ENCODE measurements around the gene LRIG1. TPM values are rescaled to one million over a fixed set of nuclear protein-coding genes. Genes with fewer than 3 reads are reported as not detected.

Gene LRIG1
- total and polyA plus RNA-seq, 9 of the 15 experiments (the other 6 are each of a cell fraction or from before 2014, with no cell fraction given): 0.05 to 0.38 (median 0.13) TPM; not detected in 3

- no peak for TF ChIP-seq ADNP (tag; IDR thresholded peaks at IDR 0.05)
- no peak for TF ChIP-seq GATAD2B (IDR thresholded peaks at IDR 0.05; ENCODE audit: borderline replicate concordance)
- TF ChIP-seq LEF1 (IDR thresholded peaks at IDR 0.05): no peak
- no peak for TF ChIP-seq HSF4 (CRISPR knock-in tag; IDR thresholded peaks at IDR 0.05; ENCODE audit: borderline replicate concordance)
- 0 out of 2 replicates have a peak, but pooled peaks have one; percentile 21 for TF ChIP-seq ZNF41 (CRISPR knock-in tag; conservative IDR thresholded peaks at IDR 0.05)
- TF ChIP-seq, protein P1, sequence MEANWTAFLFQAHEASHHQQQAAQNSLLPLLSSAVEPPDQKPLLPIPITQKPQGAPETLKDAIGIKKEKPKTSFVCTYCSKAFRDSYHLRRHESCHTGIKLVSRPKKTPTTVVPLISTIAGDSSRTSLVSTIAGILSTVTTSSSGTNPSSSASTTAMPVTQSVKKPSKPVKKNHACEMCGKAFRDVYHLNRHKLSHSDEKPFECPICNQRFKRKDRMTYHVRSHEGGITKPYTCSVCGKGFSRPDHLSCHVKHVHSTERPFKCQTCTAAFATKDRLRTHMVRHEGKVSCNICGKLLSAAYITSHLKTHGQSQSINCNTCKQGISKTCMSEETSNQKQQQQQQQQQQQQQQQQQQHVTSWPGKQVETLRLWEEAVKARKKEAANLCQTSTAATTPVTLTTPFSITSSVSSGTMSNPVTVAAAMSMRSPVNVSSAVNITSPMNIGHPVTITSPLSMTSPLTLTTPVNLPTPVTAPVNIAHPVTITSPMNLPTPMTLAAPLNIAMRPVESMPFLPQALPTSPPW (CRISPR knock-in tag; IDR thresholded peaks at IDR 0.05): peak; percentile 42; the same call in 1 of the 2 replicates
- TF ChIP-seq, protein P2, sequence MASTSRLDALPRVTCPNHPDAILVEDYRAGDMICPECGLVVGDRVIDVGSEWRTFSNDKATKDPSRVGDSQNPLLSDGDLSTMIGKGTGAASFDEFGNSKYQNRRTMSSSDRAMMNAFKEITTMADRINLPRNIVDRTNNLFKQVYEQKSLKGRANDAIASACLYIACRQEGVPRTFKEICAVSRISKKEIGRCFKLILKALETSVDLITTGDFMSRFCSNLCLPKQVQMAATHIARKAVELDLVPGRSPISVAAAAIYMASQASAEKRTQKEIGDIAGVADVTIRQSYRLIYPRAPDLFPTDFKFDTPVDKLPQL (IDR thresholded peaks at IDR 0.05; ENCODE audit: extremely low read depth, insufficient read length): no peak
- peak in 1 of 2 experiments; percentile 58; a peak in 1 of 3 replicates for TF ChIP-seq CBX3 (IDR thresholded peaks at IDR 0.05; ENCODE audit: borderline replicate concordance in 1 of 2, low read length in 2 of 2)
- TF ChIP-seq SOX6 (IDR thresholded peaks at IDR 0.05): no peak
- TF ChIP-seq EHMT2 (IDR thresholded peaks at IDR 0.05): peak; percentile 67; the same call in 1 of the 2 replicates
- TF ChIP-seq, protein P3, sequence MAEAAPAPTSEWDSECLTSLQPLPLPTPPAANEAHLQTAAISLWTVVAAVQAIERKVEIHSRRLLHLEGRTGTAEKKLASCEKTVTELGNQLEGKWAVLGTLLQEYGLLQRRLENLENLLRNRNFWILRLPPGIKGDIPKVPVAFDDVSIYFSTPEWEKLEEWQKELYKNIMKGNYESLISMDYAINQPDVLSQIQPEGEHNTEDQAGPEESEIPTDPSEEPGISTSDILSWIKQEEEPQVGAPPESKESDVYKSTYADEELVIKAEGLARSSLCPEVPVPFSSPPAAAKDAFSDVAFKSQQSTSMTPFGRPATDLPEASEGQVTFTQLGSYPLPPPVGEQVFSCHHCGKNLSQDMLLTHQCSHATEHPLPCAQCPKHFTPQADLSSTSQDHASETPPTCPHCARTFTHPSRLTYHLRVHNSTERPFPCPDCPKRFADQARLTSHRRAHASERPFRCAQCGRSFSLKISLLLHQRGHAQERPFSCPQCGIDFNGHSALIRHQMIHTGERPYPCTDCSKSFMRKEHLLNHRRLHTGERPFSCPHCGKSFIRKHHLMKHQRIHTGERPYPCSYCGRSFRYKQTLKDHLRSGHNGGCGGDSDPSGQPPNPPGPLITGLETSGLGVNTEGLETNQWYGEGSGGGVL (CRISPR knock-in tag; IDR thresholded peaks at IDR 0.05): no peak
- no peak for TF ChIP-seq MNT (conservative IDR thresholded peaks at IDR 0.05)
- TF ChIP-seq ZFP1 (CRISPR knock-in tag; IDR thresholded peaks at IDR 0.05): no peak
- no peak for TF ChIP-seq CEBPB (tag; IDR thresholded peaks at IDR 0.05)
- no peak for TF ChIP-seq SLC30A9 (CRISPR knock-in tag; IDR thresholded peaks at IDR 0.05)
- TF ChIP-seq ESRRB (CRISPR knock-in tag; IDR thresholded peaks at IDR 0.05; ENCODE audit: borderline replicate concordance): no peak
- TF ChIP-seq TAF15 (IDR thresholded peaks at IDR 0.05; ENCODE audit: low read depth, low read length): no peak
- TF ChIP-seq ZNF253 (CRISPR knock-in tag; conservative IDR thresholded peaks at IDR 0.05): no peak
Measured at GRCh38 chr3:66411474-66411873, 89.3 kb downstream of the LRIG1 start (continued).
